Transverse colon (tissue), 4 donors: ENCODE results near the gene AACS.

Source experiments
- POLR2A ChIP-seq: fragments of 450-650 bp; IDR thresholded peaks from one replicate; pipeline ENCODE4 v1.6.1; 2016; ENCODE audit warnings: antibody characterized with exemption, mild to moderate bottlenecking, moderate library complexity
- POLR2AphosphoS5 ChIP-seq, 3 donors: sonication (generic); formaldehyde crosslinking; IDR thresholded peaks; one replicate each; pipeline ENCODE4 v1.6.1; 2016; ENCODE audit warnings: antibody characterized with exemption in 3 of 3
- TF ChIP-seq, protein P1 (sequence below), 5 experiments: fragments of 200-600 bp in 3 of 5; fragments of 450-650 bp in 2 of 5; sonication (generic) in 3 of 5; IDR thresholded peaks; 1 replicate in 2 of 5; 2 replicates in 3 of 5; pipeline ENCODE4 v1.5.1; 2016 to 2017; ENCODE audit warnings: antibody characterized with exemption in 5 of 5, inconsistent platforms in 3 of 5, mild to moderate bottlenecking in 2 of 5, moderate library complexity in 1 of 5

- no peak for TF ChIP-seq POLR2AphosphoS5 (IDR thresholded peaks at IDR 0.05)
- TF ChIP-seq, protein P1, sequence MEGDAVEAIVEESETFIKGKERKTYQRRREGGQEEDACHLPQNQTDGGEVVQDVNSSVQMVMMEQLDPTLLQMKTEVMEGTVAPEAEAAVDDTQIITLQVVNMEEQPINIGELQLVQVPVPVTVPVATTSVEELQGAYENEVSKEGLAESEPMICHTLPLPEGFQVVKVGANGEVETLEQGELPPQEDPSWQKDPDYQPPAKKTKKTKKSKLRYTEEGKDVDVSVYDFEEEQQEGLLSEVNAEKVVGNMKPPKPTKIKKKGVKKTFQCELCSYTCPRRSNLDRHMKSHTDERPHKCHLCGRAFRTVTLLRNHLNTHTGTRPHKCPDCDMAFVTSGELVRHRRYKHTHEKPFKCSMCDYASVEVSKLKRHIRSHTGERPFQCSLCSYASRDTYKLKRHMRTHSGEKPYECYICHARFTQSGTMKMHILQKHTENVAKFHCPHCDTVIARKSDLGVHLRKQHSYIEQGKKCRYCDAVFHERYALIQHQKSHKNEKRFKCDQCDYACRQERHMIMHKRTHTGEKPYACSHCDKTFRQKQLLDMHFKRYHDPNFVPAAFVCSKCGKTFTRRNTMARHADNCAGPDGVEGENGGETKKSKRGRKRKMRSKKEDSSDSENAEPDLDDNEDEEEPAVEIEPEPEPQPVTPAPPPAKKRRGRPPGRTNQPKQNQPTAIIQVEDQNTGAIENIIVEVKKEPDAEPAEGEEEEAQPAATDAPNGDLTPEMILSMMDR (IDR thresholded peaks at IDR 0.05) = no peak
- no peak for TF ChIP-seq POLR2A
Measured at GRCh38 chr12:125191361-125192087, 126.3 kb downstream of the AACS start.
